GM10266 (cell line): ENCODE data around the gene DYRK4.

Experiments used
- DNase-seq: peaks from one replicate; pipeline ENCODE4 v3.0.0; 2012; ENCODE audit errors: extremely low spot score
- TF ChIP-seq, protein P1 (sequence below): IDR thresholded peaks from 2 replicates; pipeline ENCODE4 v1.5.1; 2012; ENCODE audit warnings: mild to moderate bottlenecking, low read depth; ENCODE audit not compliant: control insufficient read depth, insufficient read depth; ENCODE audit errors: missing control alignments

DYRK4 gene

DNA sequence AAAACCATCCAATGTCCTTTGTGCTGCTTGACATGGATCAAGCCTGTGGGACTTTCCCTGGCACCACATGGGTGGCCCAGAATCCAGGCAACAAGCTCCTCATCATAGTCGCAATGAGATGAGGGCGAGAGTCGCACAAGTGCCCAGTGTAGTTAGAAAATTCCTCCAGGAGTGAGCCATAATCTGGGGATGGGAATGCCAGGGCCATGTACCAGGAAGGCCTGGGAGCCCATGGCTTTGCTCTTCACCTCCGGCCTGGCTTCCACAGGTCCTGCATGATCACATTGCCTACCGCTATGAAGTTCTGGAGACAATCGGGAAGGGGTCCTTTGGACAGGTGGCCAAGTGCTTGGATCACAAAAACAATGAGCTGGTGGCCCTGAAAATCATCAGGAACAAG lies 33.9 kb downstream of the DYRK4 start:
- DNase-seq = no peak
- TF ChIP-seq, protein P1, sequence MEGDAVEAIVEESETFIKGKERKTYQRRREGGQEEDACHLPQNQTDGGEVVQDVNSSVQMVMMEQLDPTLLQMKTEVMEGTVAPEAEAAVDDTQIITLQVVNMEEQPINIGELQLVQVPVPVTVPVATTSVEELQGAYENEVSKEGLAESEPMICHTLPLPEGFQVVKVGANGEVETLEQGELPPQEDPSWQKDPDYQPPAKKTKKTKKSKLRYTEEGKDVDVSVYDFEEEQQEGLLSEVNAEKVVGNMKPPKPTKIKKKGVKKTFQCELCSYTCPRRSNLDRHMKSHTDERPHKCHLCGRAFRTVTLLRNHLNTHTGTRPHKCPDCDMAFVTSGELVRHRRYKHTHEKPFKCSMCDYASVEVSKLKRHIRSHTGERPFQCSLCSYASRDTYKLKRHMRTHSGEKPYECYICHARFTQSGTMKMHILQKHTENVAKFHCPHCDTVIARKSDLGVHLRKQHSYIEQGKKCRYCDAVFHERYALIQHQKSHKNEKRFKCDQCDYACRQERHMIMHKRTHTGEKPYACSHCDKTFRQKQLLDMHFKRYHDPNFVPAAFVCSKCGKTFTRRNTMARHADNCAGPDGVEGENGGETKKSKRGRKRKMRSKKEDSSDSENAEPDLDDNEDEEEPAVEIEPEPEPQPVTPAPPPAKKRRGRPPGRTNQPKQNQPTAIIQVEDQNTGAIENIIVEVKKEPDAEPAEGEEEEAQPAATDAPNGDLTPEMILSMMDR = no peak

DNA sequence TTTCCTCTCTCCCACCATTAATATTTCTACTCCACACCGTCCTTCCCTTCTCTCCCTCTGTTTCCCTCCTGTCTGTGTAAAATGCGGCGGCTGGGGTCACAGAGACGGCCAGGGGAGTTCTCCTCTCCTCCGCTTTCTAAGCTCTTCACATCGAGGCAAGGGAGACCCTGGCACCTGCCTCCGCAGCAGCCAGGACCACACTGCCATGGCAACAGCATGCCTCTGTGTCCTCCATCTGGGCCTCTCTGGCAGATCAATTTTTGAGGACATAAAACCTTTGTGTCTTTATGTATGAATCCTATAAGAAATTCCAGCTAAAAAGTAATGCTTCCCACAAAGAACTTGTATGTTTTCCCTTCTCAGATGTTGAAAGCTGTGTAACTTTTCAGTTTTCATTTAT lies 41.4 kb downstream of the DYRK4 start:
- TF ChIP-seq, protein P1 = no peak
- DNase-seq = no peak

DNA sequence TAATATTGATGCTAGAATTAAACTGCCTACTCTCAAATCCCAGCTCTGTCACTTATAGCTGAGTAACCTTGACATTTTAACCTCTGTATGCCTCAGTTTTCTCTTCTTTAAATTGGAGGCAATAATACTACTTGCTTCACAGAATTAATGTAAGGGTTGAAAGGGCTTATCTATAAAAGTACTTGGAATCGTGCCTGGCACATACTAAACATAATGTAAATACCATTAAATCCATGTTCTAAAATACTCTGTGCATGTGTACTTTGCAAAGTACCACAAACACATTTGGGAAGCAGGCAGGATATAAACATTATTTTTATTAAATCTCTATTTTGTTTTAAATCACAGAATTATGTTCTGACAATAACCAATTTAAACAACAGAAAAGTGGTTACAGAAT lies 41.9 kb downstream of the DYRK4 start:
- TF ChIP-seq, protein P1 = no peak

DNA sequence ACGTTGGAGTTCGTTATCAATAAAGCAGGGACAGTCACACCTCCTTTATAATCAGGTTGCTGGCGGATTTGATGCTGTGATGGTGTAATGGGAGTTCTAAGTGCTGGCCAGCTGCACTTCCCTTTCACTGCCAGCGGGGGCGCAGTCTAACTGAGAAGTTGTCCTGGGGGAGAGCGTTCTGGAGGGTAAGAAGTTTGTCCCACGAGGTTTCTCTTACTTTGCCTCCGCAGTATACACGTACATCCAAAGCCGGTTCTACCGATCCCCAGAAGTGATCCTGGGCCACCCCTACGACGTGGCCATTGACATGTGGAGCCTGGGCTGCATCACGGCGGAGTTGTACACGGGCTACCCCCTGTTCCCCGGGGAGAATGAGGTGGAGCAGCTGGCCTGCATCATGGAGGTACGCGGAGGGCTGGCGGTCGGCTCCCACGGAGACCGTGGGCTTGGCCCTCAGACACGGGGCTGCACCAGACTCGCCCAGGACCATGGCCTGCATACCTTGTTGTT lies 42.7 kb downstream of the DYRK4 start:
- TF ChIP-seq, protein P1 = peak; percentile 99
- peak; percentile 81 for DNase-seq

More for the DNA sequence above, 41.9 kb downstream of the DYRK4 start:
- no peak for DNase-seq

DNA sequence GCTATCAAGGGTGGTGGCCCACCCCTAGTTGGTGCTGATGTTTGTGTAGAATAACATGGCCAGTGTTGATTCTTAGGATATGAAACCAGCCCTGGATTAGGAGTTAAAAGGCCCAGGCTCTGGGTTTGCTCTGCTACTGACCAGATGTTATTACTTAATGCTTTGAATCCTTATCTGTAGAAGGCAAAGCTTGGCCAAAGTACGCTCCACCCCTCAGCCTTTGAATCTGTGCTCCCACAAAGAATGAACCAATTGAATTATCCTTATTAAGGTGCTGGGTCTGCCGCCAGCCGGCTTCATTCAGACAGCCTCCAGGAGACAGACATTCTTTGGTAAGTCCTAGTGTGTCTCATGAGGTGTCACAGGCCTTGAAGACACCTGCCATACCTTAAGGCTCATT lies 45.0 kb downstream of the DYRK4 start:
- DNase-seq = no peak
- TF ChIP-seq, protein P1 = no peak

DNA sequence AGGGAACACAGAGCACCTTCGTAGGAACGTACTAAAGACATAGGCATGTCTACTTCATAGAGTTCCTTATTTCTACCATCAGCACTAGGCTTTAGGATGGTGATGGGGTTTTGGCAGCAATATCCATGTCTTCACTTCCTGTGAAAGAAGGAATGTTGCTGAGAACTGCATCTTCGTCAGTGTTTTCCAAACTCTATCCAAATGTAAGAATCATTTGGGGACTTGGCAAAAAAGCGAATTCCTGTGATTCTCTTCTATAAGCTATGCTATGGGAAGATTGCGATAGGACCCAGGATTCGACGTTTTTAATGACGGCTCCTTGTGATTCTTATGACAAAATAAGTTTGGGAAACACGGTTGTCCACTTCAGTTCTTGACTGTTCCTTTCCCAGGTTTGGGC lies 47.1 kb downstream of the DYRK4 start:
- no peak for DNase-seq
- TF ChIP-seq, protein P1 = no peak

DNA sequence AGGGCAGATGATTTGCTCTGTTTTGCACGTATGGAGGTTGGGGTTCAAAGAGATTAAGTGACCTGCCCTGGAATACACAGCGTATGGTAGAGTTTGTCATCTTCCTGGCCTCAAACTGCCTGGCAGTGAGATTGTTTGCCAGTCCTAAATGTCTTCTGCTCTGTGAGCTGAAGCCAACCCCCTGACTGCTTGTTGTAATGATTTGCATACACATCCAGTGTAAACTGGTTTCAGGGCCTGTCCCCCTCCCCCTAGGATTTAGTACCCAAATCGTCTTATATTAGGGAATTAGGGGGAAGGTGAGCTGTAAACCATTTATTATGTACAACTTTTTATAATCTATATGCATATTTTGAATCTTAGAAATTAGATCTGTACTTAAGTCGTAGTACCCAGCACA lies 48.5 kb downstream of the DYRK4 start:
- no peak for DNase-seq
- TF ChIP-seq, protein P1 = no peak

DNA sequence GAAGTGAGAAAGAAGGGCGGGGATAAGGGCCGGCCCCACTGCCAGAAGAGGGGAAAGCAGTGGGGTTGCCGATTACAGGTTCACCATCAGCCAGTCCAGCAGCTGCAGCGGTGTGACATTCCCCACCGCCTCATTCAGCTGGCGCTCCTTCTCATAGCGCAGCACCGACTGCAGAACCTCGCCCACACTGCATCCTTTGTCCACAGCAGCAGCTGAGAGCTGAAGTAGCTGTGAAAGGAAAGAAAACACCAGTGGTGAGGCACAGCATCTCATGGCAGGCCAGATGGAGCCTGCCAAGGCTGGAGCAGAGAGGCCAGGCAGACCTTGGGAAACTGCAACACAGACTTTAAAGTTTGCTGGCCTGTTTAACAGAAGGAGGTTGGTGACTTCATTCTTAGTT lies 53.7 kb downstream of the DYRK4 start:
- TF ChIP-seq, protein P1 = no peak
- DNase-seq = no peak
